ENCODE data around the gene DNM1.

GRCh38 chr9:128188209-128188608 is 15.0 kb upstream of the DNM1 start:
- TF ChIP-seq POLR2A (IDR thresholded peaks at IDR 0.05) (no peak), CTCF (IDR thresholded peaks at IDR 0.05) (no peak)

All from testis (tissue), 2 donors.